Stomach (tissue), 9 donors: ENCODE data around the gene UCN3. TPM values are rescaled to one million over a fixed set of nuclear protein-coding genes. Genes with fewer than 3 reads are reported as not detected.
"Not testable (repeated sequence)": the region's sequence is repeated elsewhere in the genome, so short reads cannot be mapped to it uniquely, and the experiment has no call there.

Experiments used
- DNase-seq, 2 donors: peaks; one replicate each; pipeline versions ENCODE4 v3.0.0 to v3.0.0-alpha.2; 2013 to 2019
- H3K27ac ChIP-seq, 5 donors: fragments of 200-600 bp in 4 of 5; sonication (generic) in 4 of 5; one replicate each; pipeline ENCODE4 v1.5.1; 2013 to 2019; ENCODE audit warnings: mild to moderate bottlenecking in 1 of 5, moderate library complexity in 1 of 5
- H3K27me3 ChIP-seq, 3 donors: fragments of 200-600 bp; sonication (generic); one replicate each; pipeline ENCODE4 v1.5.1; 2017 to 2019; ENCODE audit warnings: mixed run types in 1 of 3
- H3K36me3 ChIP-seq, 4 donors: fragments of 200-600 bp; sonication (generic); 1 replicate in 3 of 4; 2 replicates in 1 of 4; pipeline ENCODE4 v1.5.1; 2016 to 2019
- H3K4me1 ChIP-seq, 4 donors: fragments of 200-600 bp; sonication (generic); one replicate each; pipeline ENCODE4 v1.5.1; 2016 to 2019
- H3K4me3 ChIP-seq, 4 donors: fragments of 200-600 bp; sonication (generic) in 3 of 4; one replicate each; pipeline ENCODE4 v1.5.1; 2016 to 2019; ENCODE audit warnings: mild to moderate bottlenecking in 1 of 4
- H3K9me3 ChIP-seq, 4 donors: fragments of 200-600 bp; sonication (generic); one replicate each; pipeline ENCODE4 v1.5.1; 2016 to 2019
- EP300 ChIP-seq: sonication (generic); formaldehyde crosslinking; IDR thresholded peaks from one replicate; pipeline ENCODE4 v1.6.1; 2017; ENCODE audit warnings: antibody characterized with exemption
- POLR2A ChIP-seq, 4 donors: fragments of 450-650 bp; IDR thresholded peaks; one replicate each; pipeline ENCODE4 v1.6.1; 2016; ENCODE audit warnings: antibody characterized with exemption in 4 of 4, control low read depth in 2 of 4, mild to moderate bottlenecking in 1 of 4, moderate library complexity in 1 of 4
- POLR2AphosphoS5 ChIP-seq, 3 donors: sonication (generic); formaldehyde crosslinking; IDR thresholded peaks; one replicate each; pipeline ENCODE4 v1.6.1; 2016; ENCODE audit warnings: antibody characterized with exemption in 3 of 3
- WGBS, 5 donors: extraction: QIAGEN DNeasy Blood & Tissue Kit in 3 of 5; methylation state at CpG; one replicate each; pipeline versions ENCODE4 v1.1.5 to v1.1.7; 2013 to 2018; 5-methylcytosine and 5-hydroxymethylcytosine counted together
- intact Hi-C: fragments of 100-400 bp; cut with DNase I; formaldehyde crosslinking; loops from one replicate; pipeline ENCODE4 v1.15.1; 2023; ENCODE audit warnings: low total_unique reads
- polyA plus RNA-seq, 3 donors: library from polyadenylated mRNA; stranded (reverse); fragments of 200-250 nt; gene quantifications; one replicate each; pipeline ENCODE4 v1.2.3, GENCODE V29; 2013
- total RNA-seq, 5 donors: library from RNA; depleted of rRNA; stranded (reverse); fragments of >200 nt; gene quantifications; one replicate each; pipeline versions ENCODE4 v1.1.0 to v1.2.3, GENCODE V29; 2014 to 2016
- TF ChIP-seq, protein P1 (sequence below), 7 experiments: fragments of 450-650 bp in 4 of 7; fragments of 200-600 bp in 3 of 7; sonication (generic) in 3 of 7; IDR thresholded peaks; one replicate each; pipeline ENCODE4 v1.5.1; 2016 to 2019; ENCODE audit warnings: antibody characterized with exemption in 7 of 7, control low read depth in 2 of 7, mild to moderate bottlenecking in 1 of 7
- donor health status: healthy with polysubstance abuse.
- donor health status: Bipolar disorder and iron deficiency.
- donor health status: healthy.

Gene UCN3
- total and polyA plus RNA-seq, 8 donors: 0.13 to 0.37 (median 0.25) TPM; not detected in 5

DNA sequence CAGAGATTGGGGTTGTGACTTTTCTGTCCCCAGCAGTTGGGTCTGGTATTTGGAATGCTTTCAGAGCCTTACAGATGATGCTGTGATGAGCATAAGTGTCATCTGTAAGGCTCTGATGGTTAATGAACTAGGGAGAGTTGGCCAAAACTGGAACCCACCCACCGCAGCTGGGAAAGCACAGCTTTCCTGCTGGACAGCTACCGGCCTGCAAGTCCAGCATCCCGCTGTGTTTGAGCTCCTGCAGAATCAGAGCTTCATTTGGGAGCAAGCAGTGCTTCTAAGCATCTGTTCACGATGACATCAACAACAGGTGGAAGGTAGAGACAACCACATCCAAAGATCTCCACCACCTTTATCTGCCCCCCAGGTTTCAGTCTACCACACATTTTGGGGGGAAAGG, 11.7 kb downstream of the UCN3 start:
- Histone ChIP-seq H3K4me1 (no peaks in the 10 kb centered on the region), H3K36me3 (no peaks in the 10 kb centered on the region), H3K27ac (no peak overlapping the region), H3K9me3 (no peaks in the 10 kb centered on the region), H3K27me3 (no peaks in the 10 kb centered on the region), H3K4me3 (no peak overlapping the region)
- intact Hi-C loops: no loop called here
- DNase-seq: no peak
- WGBS, 5 donors: 64 to 75% (median 68%) methylated on average over 4 of the region's 4 CpGs
- TF ChIP-seq, protein P1, sequence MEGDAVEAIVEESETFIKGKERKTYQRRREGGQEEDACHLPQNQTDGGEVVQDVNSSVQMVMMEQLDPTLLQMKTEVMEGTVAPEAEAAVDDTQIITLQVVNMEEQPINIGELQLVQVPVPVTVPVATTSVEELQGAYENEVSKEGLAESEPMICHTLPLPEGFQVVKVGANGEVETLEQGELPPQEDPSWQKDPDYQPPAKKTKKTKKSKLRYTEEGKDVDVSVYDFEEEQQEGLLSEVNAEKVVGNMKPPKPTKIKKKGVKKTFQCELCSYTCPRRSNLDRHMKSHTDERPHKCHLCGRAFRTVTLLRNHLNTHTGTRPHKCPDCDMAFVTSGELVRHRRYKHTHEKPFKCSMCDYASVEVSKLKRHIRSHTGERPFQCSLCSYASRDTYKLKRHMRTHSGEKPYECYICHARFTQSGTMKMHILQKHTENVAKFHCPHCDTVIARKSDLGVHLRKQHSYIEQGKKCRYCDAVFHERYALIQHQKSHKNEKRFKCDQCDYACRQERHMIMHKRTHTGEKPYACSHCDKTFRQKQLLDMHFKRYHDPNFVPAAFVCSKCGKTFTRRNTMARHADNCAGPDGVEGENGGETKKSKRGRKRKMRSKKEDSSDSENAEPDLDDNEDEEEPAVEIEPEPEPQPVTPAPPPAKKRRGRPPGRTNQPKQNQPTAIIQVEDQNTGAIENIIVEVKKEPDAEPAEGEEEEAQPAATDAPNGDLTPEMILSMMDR (IDR thresholded peaks at IDR 0.05): no peak
- no peak for TF ChIP-seq POLR2A (IDR thresholded peaks at IDR 0.05)
- TF ChIP-seq EP300: no peak
- no peak for TF ChIP-seq POLR2AphosphoS5 (IDR thresholded peaks at IDR 0.05)

DNA sequence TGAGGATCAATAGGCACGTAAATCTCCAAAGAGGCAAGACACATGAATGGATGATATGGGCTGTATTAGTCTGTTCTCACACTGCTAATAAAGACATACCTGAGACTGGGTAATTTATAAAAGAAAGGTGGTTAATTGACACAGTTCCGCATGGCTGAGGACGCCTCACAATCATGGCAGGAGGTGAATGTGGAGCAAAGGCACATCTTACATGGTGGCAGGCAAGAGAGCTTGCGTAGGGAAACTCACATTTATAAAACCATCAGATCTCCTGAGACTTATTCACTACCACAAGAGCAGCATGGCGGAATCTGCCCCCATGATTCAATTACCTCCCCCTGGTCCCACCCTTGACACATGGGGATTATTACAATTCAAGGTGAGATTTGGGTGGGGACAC, 14.4 kb downstream of the UCN3 start:
- H3K36me3 ChIP-seq, H3K4me1 ChIP-seq, DNase-seq, H3K4me3 ChIP-seq, intact Hi-C loops, H3K9me3 ChIP-seq, H3K27ac ChIP-seq, H3K27me3 ChIP-seq: not testable (repeated sequence)
- WGBS, 5 donors: 93 to 99% (median 96%) methylated on average over 5 of the region's 5 CpGs

DNA sequence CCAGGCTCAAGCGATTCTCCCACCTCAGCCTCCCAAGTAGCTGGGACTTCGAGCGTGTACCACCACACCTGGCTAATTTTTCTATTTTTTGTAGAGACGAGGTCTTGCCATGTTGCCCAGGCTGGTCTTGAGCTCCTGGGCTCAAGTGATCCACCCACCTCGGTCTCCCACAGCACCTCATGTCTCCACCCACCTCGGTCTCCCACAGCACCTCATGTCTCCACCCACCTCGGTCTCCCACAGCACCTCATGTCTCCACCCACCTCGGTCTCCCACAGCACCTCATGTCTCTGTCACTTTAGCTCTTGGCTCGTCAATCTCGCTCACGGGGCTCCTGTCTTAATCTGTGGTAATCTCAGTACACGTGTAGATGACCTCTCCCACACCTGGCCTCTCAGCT, 15.6 kb downstream of the UCN3 start:
- H3K4me1 ChIP-seq, H3K36me3 ChIP-seq, DNase-seq, H3K27ac ChIP-seq, H3K4me3 ChIP-seq, H3K9me3 ChIP-seq, H3K27me3 ChIP-seq, intact Hi-C loops: not testable (repeated sequence)
- 78 to 86% (median 82%) methylated on average over 12 of the region's 12 CpGs for WGBS, 5 donors

DNA sequence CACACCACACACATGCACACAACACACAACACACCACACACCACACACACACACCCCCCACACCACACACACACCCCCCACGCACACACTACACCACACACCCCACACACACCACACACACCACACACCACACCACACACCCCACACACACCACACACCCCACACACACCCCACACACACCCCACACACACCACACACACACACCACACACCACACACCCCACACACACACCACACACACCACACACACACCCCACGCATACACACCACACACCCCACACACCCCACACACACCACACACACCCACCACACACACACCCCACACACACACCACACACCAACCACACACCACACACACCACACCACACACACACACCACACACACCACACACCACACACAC, 16.4 kb downstream of the UCN3 start:
- no peak overlapping the region for H3K27ac ChIP-seq
- H3K27me3 ChIP-seq: no peaks in the 10 kb centered on the region
- TF ChIP-seq POLR2AphosphoS5 (IDR thresholded peaks at IDR 0.05): no peak
- TF ChIP-seq POLR2A (IDR thresholded peaks at IDR 0.05): no peak
- TF ChIP-seq EP300: no peak
- TF ChIP-seq, protein P1 (IDR thresholded peaks at IDR 0.05): no peak
- intact Hi-C loops: no loop called here
- WGBS, 5 donors: 89 to 100% (median 90%) methylated on average over 2 of the region's 2 CpGs
- H3K9me3 ChIP-seq: no peaks in the 10 kb centered on the region
- H3K4me3 ChIP-seq: no peak overlapping the region
- DNase-seq: no peak
- H3K4me1 ChIP-seq: peaks cover 0 to 4% (median 2%) of the 10 kb centered on the region in 4 donors
- H3K36me3 ChIP-seq: no peaks in the 10 kb centered on the region

DNA sequence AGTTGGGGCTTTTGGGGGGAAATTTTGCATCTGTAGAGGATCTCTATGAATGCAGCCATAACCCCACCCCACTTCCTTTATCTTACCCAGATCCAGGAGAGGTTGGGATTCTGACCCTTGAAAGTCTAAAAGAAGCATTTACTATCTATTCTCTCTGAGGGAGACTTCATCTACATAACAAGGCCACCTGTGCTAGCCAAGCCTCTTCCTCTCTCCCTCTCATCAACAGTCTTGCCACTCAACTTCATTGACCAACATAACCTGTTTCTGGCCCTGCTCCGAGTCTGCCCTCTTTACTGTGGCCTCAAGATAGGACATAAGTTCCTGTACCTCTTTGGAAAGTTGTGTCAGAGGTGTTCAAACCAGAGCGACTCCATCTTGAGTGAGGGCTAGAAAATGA, 20.5 kb downstream of the UCN3 start:
- TF ChIP-seq, protein P1 (IDR thresholded peaks at IDR 0.05): no peak
- TF ChIP-seq POLR2AphosphoS5 (IDR thresholded peaks at IDR 0.05) (no peak), POLR2A (IDR thresholded peaks at IDR 0.05) (no peak), EP300 (no peak)
- Histone ChIP-seq H3K4me3 (no peak overlapping the region), H3K36me3 (no peaks in the 10 kb centered on the region), H3K4me1 (peaks cover 0 to 4% (median 2%) of the 10 kb centered on the region in 4 donors), H3K27ac (no peak overlapping the region), H3K9me3 (peaks cover 0 to 18% (median 4%) of the 10 kb centered on the region in 4 donors), H3K27me3 (no peaks in the 10 kb centered on the region)
- DNase-seq: no peak
- intact Hi-C loops: no loop called here
- 67 to 84% (median 80%) methylated on average over 2 of the region's 2 CpGs for WGBS, 5 donors
